IMR-90 (cell line): ENCODE data around the gene PROB1. TPM values are rescaled to one million over a fixed set of nuclear protein-coding genes. Genes with fewer than 3 reads are reported as not detected.
"Not testable (repeated sequence)": the region's sequence is repeated elsewhere in the genome, so short reads cannot be mapped to it uniquely, and the experiment has no call there.

Experiments used
- ATAC-seq: fragments of 200-7000 bp; cut with Tn5 transposase; 2 replicates; pipeline ENCODE4 v1.9.1; 2020; ENCODE audit warnings: low read depth, mild to moderate bottlenecking, moderate library complexity
- BruUV-seq: library from RNA; stranded (reverse); fragments of 400-500 nt; replicated peaks from 2 replicates; lab custom pipeline; 2021; lab: Mats Ljungman, UMichigan
- CTCF ChIA-PET: fragments of 300-600 bp; formaldehyde crosslinking; extraction: SDS; loops from one replicate; lab custom pipeline; 2021; ENCODE audit warnings: antibody characterized with exemption; lab: Yijun Ruan, JAX
- POLR2A ChIA-PET: fragments of 300-600 bp; sonication (Branson Sonifier 250); formaldehyde crosslinking; loops from one replicate; lab custom pipeline; 2022; ENCODE audit warnings: antibody characterized with exemption; ENCODE audit not compliant: unreplicated experiment; lab: Charles Lee
- DNase-seq: peaks from one replicate; pipeline ENCODE4 v3.0.0; 2013
- H2AFZ ChIP-seq: replicated peaks from 2 replicates; pipeline ENCODE3; 2013; ENCODE audit warnings: low read length, mild to moderate bottlenecking; ENCODE audit not compliant: poor library complexity
- H2AK5ac ChIP-seq: 2 replicates; pipeline ENCODE4 v1.6.1; 2013; ENCODE audit warnings: low read depth, low read length, inconsistent platforms
- H2AK9ac ChIP-seq: replicated peaks from 2 replicates; pipeline ENCODE3; 2013; ENCODE audit warnings: mild to moderate bottlenecking, low read depth, low read length, moderate library complexity; ENCODE audit not compliant: poor library complexity
- H2BK120ac ChIP-seq: 2 replicates; pipeline ENCODE4 v1.6.1; 2013; ENCODE audit warnings: low read depth, low read length, inconsistent platforms
- H2BK15ac ChIP-seq: 3 replicates; pipeline ENCODE4 v1.6.1; 2013; ENCODE audit warnings: low read depth, low read length, inconsistent platforms
- H2BK20ac ChIP-seq: 2 replicates; pipeline ENCODE4 v1.6.1; 2013; ENCODE audit warnings: low read depth, mild to moderate bottlenecking, inconsistent platforms, low read length, moderate library complexity
- H2BK5ac ChIP-seq: 2 replicates; pipeline ENCODE4 v1.6.1; 2013; ENCODE audit warnings: mild to moderate bottlenecking, low read depth, low read length, inconsistent platforms; ENCODE audit not compliant: poor library complexity, severe bottlenecking
- H3K14ac ChIP-seq: replicated peaks from 2 replicates; pipeline ENCODE4 v1.6.1; 2013; ENCODE audit warnings: low read depth, low read length, inconsistent platforms
- H3K18ac ChIP-seq: 2 replicates; pipeline ENCODE4 v1.6.1; 2013; ENCODE audit warnings: low read depth, low read length, control low read depth
- H3K23ac ChIP-seq: 2 replicates; pipeline ENCODE4 v1.6.1; 2013; ENCODE audit warnings: low read depth, low read length, inconsistent platforms
- H3K27ac ChIP-seq: 2 replicates; pipeline ENCODE4 v1.5.1; 2013; ENCODE audit warnings: mild to moderate bottlenecking, control low read depth, low read length; ENCODE audit not compliant: insufficient read depth
- H3K27me3 ChIP-seq: 2 replicates; pipeline ENCODE4 v1.6.1; 2013; ENCODE audit warnings: low read length; ENCODE audit not compliant: control insufficient read depth, insufficient read depth
- H3K36me3 ChIP-seq: 2 replicates; pipeline ENCODE4 v1.6.1; 2013; ENCODE audit warnings: low read length, mixed read lengths; ENCODE audit not compliant: control insufficient read depth, insufficient read depth
- H3K4ac ChIP-seq: 2 replicates; pipeline ENCODE4 v1.6.1; 2013; ENCODE audit warnings: low read depth, low read length, inconsistent platforms
- H3K4me1 ChIP-seq: 2 replicates; pipeline ENCODE4 v1.6.1; 2013; ENCODE audit warnings: low read length, mixed read lengths; ENCODE audit not compliant: control insufficient read depth, insufficient read depth
- H3K4me2 ChIP-seq: 2 replicates; pipeline ENCODE4 v1.6.1; 2013; ENCODE audit warnings: low read depth, mild to moderate bottlenecking, control low read depth, low read length, moderate library complexity
- H3K4me3 ChIP-seq: 2 replicates; pipeline ENCODE4 v1.5.1; 2013; ENCODE audit warnings: low read depth, mild to moderate bottlenecking, control low read depth, low read length, moderate library complexity; ENCODE audit not compliant: insufficient read depth
- H3K56ac ChIP-seq: 2 replicates; pipeline ENCODE4 v1.6.1; 2013; ENCODE audit warnings: low read length, inconsistent platforms; ENCODE audit not compliant: insufficient read depth; ENCODE audit errors: extremely low read depth
- H3K79me1 ChIP-seq, 2 experiments: 2 replicates each; pipeline ENCODE4 v1.6.1; 2013; ENCODE audit warnings: low read length in 2 of 2, inconsistent platforms in 1 of 2, low read depth in 1 of 2
- H3K9ac ChIP-seq: 2 replicates; pipeline ENCODE4 v1.6.1; 2013; ENCODE audit warnings: low read depth, low read length, control low read depth
- H3K9me1 ChIP-seq: 2 replicates; pipeline ENCODE4 v1.6.1; 2013; ENCODE audit warnings: low read length, inconsistent platforms; ENCODE audit not compliant: insufficient read depth
- H3K9me3 ChIP-seq: 2 replicates; pipeline ENCODE4 v1.6.1; 2013; ENCODE audit warnings: low read length; ENCODE audit not compliant: control insufficient read depth, insufficient read depth
- H4K20me1 ChIP-seq: 2 replicates; pipeline ENCODE4 v1.6.1; 2013; ENCODE audit warnings: low read length, inconsistent platforms; ENCODE audit not compliant: insufficient read depth
- H4K5ac ChIP-seq: 2 replicates; pipeline ENCODE4 v1.6.1; 2013; ENCODE audit warnings: mild to moderate bottlenecking, low read depth, low read length, control low read depth
- H4K8ac ChIP-seq, 2 experiments: 2 replicates each; pipeline ENCODE4 v1.6.1; 2013; ENCODE audit warnings: low read depth in 2 of 2, low read length in 2 of 2, control low read depth in 1 of 2, inconsistent platforms in 1 of 2
- H4K91ac ChIP-seq: 2 replicates; pipeline ENCODE4 v1.6.1; 2013; ENCODE audit warnings: low read depth, low read length, inconsistent platforms; ENCODE audit not compliant: insufficient read depth
- BHLHE40 ChIP-seq: fragments of 150-350 bp; IDR thresholded peaks from 2 replicates; pipeline ENCODE4 v1.6.1; 2016; ENCODE audit warnings: mild to moderate bottlenecking, low read depth, low read length
- CHD1 ChIP-seq: IDR thresholded peaks from 2 replicates; pipeline ENCODE4 v1.6.1; 2012; ENCODE audit warnings: low read depth, low read length, improper control_type of control experiment
- NFE2L2 ChIP-seq: fragments of 150-350 bp; IDR thresholded peaks from 2 replicates; pipeline ENCODE4 v1.6.1; 2016; ENCODE audit warnings: low read depth, mild to moderate bottlenecking, low read length
- RCOR1 ChIP-seq: IDR thresholded peaks from 2 replicates; pipeline ENCODE4 v1.6.1; 2012; ENCODE audit warnings: mild to moderate bottlenecking, low read length, improper control_type of control experiment; ENCODE audit not compliant: insufficient replicate concordance
- WGBS, 2 experiments: methylation state at CpG; one replicate each; pipeline versions ENCODE4 v1.1.5 to v1.1.7; 2013; ENCODE audit warnings: missing lambda C conversion rate in 2 of 2; ENCODE audit not compliant: insufficient read length in 1 of 2; ENCODE audit errors: extremely low coverage in 2 of 2; 5-methylcytosine and 5-hydroxymethylcytosine counted together
- dilution Hi-C: fragments of 300-500 bp; cut with HindIII; formaldehyde crosslinking; loops from one replicate; pipeline ENCODE4 v1.14.3; 2018; ENCODE audit warnings: low sequenced_read_pairs; ENCODE audit not compliant: unreplicated experiment
- in situ Hi-C: fragments of 300-500 bp; cut with MboI; formaldehyde crosslinking; loops from 3 replicates; pipeline ENCODE4 v1.14.3; 2019; ENCODE audit warnings: low sequenced_read_pairs, inconsistent platforms, mixed read lengths
- intact Hi-C: fragments of 100-400 bp; cut with micrococcal nuclease; formaldehyde crosslinking; loops from 2 replicates; pipeline ENCODE4 v1.10.0; 2022
- polyA plus RNA-seq, 3 experiments: library from polyadenylated mRNA; depleted of rRNA; stranded (reverse); fragments of >200 nt; gene quantifications; 2 replicates each; pipeline ENCODE4 v1.2.3, GENCODE V29; 2012; ENCODE audit warnings: low replicate concordance in 1 of 3
- total RNA-seq: library from RNA; depleted of rRNA; stranded (reverse); fragments of >200 nt; gene quantifications from 2 replicates; pipeline ENCODE4 v1.2.3, GENCODE V29; 2012

Gene PROB1
- total and polyA plus RNA-seq, 2 of the 4 experiments (the other 2 are of a cell fraction) = under 0.01 to 0.38 TPM

- Histone ChIP-seq H3K4me3 (no peak overlapping the region), H3K79me1 (peaks cover 3 to 69% of the 10 kb centered on the region in 2 experiments; a peak in 3 of 4 replicates), H3K9me3 (no peaks in the 10 kb centered on the region), H3K27ac (no peak overlapping the region), H2BK15ac (no peak overlapping the region), H3K56ac (no peak overlapping the region), H3K36me3 (peaks cover 1% of the 10 kb centered on the region; the same call in 1 of the 2 replicates), H2BK5ac (no peak overlapping the region), H2AK5ac (no peak overlapping the region), H2AFZ (no peak overlapping the region), H3K4ac (no peak overlapping the region), H3K27me3 (no peaks in the 10 kb centered on the region), H3K4me1 (peaks cover 2% of the 10 kb centered on the region; the same call in 1 of the 2 replicates), H4K91ac (no peak overlapping the region), H2BK20ac (no peak overlapping the region), H2BK120ac (no peak overlapping the region), H2AK9ac (no peak overlapping the region), H3K4me2 (no peak overlapping the region), H4K5ac (no peak overlapping the region), H3K9me1 (peaks cover 5% of the 10 kb centered on the region; the same call in 1 of the 2 replicates), H4K8ac (no peak overlapping the region), H3K18ac (no peak overlapping the region), H3K23ac (no peak overlapping the region), H3K9ac (no peak overlapping the region), H3K14ac (no peak overlapping the region), H4K20me1 (peaks cover 83% of the 10 kb centered on the region)
- intact Hi-C loops = no loop called here
- POLR2A ChIA-PET = no interaction called here
- ATAC-seq = no peak
- no peak for DNase-seq
- in situ Hi-C loops = no loop called here
- no peak for TF ChIP-seq CHD1
- TF ChIP-seq BHLHE40 = no peak
- no peak for TF ChIP-seq NFE2L2
- no peak for TF ChIP-seq RCOR1
- dilution Hi-C loops = no loop called here
- CTCF ChIA-PET = no interaction called here
- BruUV-seq = no TSS peak
Measured at GRCh38 chr5:139358064-139358463, 36.8 kb downstream of the PROB1 start.

- 95% methylated on average over 7 of the region's 8 CpGs; no CpG with 5 or more reads in 1 of the 2 experiments for WGBS, 2 experiments
- POLR2A ChIA-PET = not testable (repeated sequence)
- peaks cover 90% of the 10 kb centered on the region for H4K20me1 ChIP-seq
Measured at GRCh38 chr5:139355900-139356299, 39.0 kb downstream of the PROB1 start.

More at GRCh38 chr5:139355900-139356299, 39.0 kb downstream of the PROB1 start:
- in situ Hi-C loops, H3K18ac ChIP-seq, intact Hi-C loops, H4K8ac ChIP-seq, DNase-seq, H2AFZ ChIP-seq, H3K27ac ChIP-seq, H3K9me3 ChIP-seq, H3K23ac ChIP-seq, H2AK5ac ChIP-seq, H3K27me3 ChIP-seq, H4K91ac ChIP-seq, CTCF ChIA-PET, ATAC-seq, H2BK15ac ChIP-seq, H3K36me3 ChIP-seq, H3K4me2 ChIP-seq, dilution Hi-C loops, H2BK120ac ChIP-seq, H2AK9ac ChIP-seq, H4K5ac ChIP-seq, H3K56ac ChIP-seq, H3K4me1 ChIP-seq, H3K4ac ChIP-seq, BruUV-seq, H2BK5ac ChIP-seq, H3K14ac ChIP-seq, H3K9me1 ChIP-seq, H2BK20ac ChIP-seq, H3K9ac ChIP-seq, H3K4me3 ChIP-seq: not testable (repeated sequence)
- H3K79me1 ChIP-seq = peaks cover 0 to 72% of the 10 kb centered on the region in 2 experiments; a peak in 2 of 4 replicates
